ENCODE results near the gene MTRF1L. TPM values are rescaled to one million over a fixed set of nuclear protein-coding genes. Genes with fewer than 3 reads are reported as not detected.
A peak's percentile ranks its signal among the peaks of the same experiment; 100 is the strongest.
"Not testable (repeated sequence)": the region's sequence is repeated elsewhere in the genome, so short reads cannot be mapped to it uniquely, and the experiment has no call there.

MTRF1L gene
- total RNA-seq, 6 donors from 2014 or later: 14.7 to 21.7 (median 16.9) TPM

- H3K4me3 ChIP-seq: no peak overlapping the region
- H3K4me1 ChIP-seq: no peaks in the 10 kb centered on the region
- H3K27me3 ChIP-seq: no peaks in the 10 kb centered on the region
- no peaks in the 10 kb centered on the region for H3K9me3 ChIP-seq
- no peak overlapping the region for H3K27ac ChIP-seq
- WGBS, 2 donors: 42 to 58% methylated on average over 2 of the region's 2 CpGs
- ATAC-seq (ENCODE audit: low FRiP score in 2 of 2) (no peak), DNase-seq (no peak)
- TF ChIP-seq POLR2A (IDR thresholded peaks at IDR 0.05) (no peak), CTCF (IDR thresholded peaks at IDR 0.05) (no peak), EP300 (IDR thresholded peaks at IDR 0.05) (no peak), POLR2AphosphoS5 (IDR thresholded peaks at IDR 0.05) (no peak)
- no peaks in the 10 kb centered on the region for H3K36me3 ChIP-seq
Observed at GRCh38 chr6:153013438-153013837, 10.9 kb upstream of the MTRF1L start.

- no peak for ATAC-seq (ENCODE audit: low FRiP score in 2 of 2)
- no peak overlapping the region for H3K4me3 ChIP-seq
- no peaks in the 10 kb centered on the region for H3K9me3 ChIP-seq
Observed at GRCh38 chr6:153012856-153013255, 10.3 kb upstream of the MTRF1L start.

GRCh38 chr6:153003366-153003690 is 819 bp upstream of the MTRF1L start:
- DNase-seq (no peak), ATAC-seq (ENCODE audit: low FRiP score in 2 of 2) (peak; percentile 1 to 49)

More at GRCh38 chr6:153012856-153013255, 10.3 kb upstream of the MTRF1L start:
- Histone ChIP-seq H3K36me3 (no peaks in the 10 kb centered on the region), H3K27me3 (no peaks in the 10 kb centered on the region), H3K4me1 (no peaks in the 10 kb centered on the region), H3K27ac (no peak overlapping the region)
- DNase-seq: no peak
- 76 to 86% methylated on average over 6 of the region's 6 CpGs for WGBS, 2 donors
- TF ChIP-seq EP300 (IDR thresholded peaks at IDR 0.05) (no peak), POLR2A (IDR thresholded peaks at IDR 0.05) (no peak), POLR2AphosphoS5 (IDR thresholded peaks at IDR 0.05) (no peak), CTCF (IDR thresholded peaks at IDR 0.05) (no peak)

GRCh38 chr6:153001767-153002612 is 519 bp downstream of the MTRF1L start:
- DNase-seq (no peak), ATAC-seq (ENCODE audit: low FRiP score in 2 of 2) (peak; percentile 6 to 16)
- WGBS, 2 donors: 5% methylated on average over 16 to 27 of the region's 31 CpGs
- no peaks in the 10 kb centered on the region for H3K27me3 ChIP-seq
- H3K4me1 ChIP-seq: peaks cover 24 to 32% (median 29%) of the 10 kb centered on the region in 4 donors
- no peaks in the 10 kb centered on the region for H3K9me3 ChIP-seq
- H3K27ac ChIP-seq: peak overlapping the region; percentile 86 to 90 (median 88)
- TF ChIP-seq EP300 (IDR thresholded peaks at IDR 0.05): no peak
- TF ChIP-seq CTCF (IDR thresholded peaks at IDR 0.05): peak in 1 of 6 experiments; percentile 13
- no peak for TF ChIP-seq POLR2AphosphoS5 (IDR thresholded peaks at IDR 0.05)
- no peak for TF ChIP-seq POLR2A (IDR thresholded peaks at IDR 0.05)
- peaks cover 0 to 14% (median 0%) of the 10 kb centered on the region in 4 donors for H3K36me3 ChIP-seq
- peak overlapping the region; percentile 58 to 79 (median 73) for H3K4me3 ChIP-seq

More at GRCh38 chr6:153003366-153003690, 819 bp upstream of the MTRF1L start:
- no peaks in the 10 kb centered on the region for H3K27me3 ChIP-seq
- H3K9me3 ChIP-seq: no peaks in the 10 kb centered on the region
- TF ChIP-seq POLR2AphosphoS5 (IDR thresholded peaks at IDR 0.05) (no peak), EP300 (IDR thresholded peaks at IDR 0.05) (no peak), CTCF (IDR thresholded peaks at IDR 0.05) (no peak), POLR2A (IDR thresholded peaks at IDR 0.05) (no peak)
- H3K36me3 ChIP-seq: peaks cover 0 to 1% (median 0%) of the 10 kb centered on the region in 4 donors
- H3K4me3 ChIP-seq: peak overlapping the region; percentile 58 to 79 (median 68)
- WGBS, 2 donors: 0 to 3% methylated on average over 6 of the region's 6 CpGs
- H3K27ac ChIP-seq: peak overlapping the region; percentile 86 to 90 (median 88)
- H3K4me1 ChIP-seq: peaks cover 24 to 32% (median 29%) of the 10 kb centered on the region in 4 donors

GRCh38 chr6:153000790-153001189 is 1.7 kb downstream of the MTRF1L start:
- Histone ChIP-seq H3K4me1 (peaks cover 24 to 32% (median 29%) of the 10 kb centered on the region in 4 donors), H3K36me3 (peaks cover 0 to 20% (median 3%) of the 10 kb centered on the region in 4 donors), H3K4me3 (peak overlapping the region in 1 of 4 donors; percentile 16)
- not testable (repeated sequence) for H3K27me3 ChIP-seq; H3K9me3 ChIP-seq; ATAC-seq (ENCODE audit: low FRiP score in 2 of 2); H3K27ac ChIP-seq; DNase-seq
- 94 to 96% methylated on average over 9 of the region's 9 CpGs for WGBS, 2 donors
